ENCODE data around the gene IKZF3. TPM values are rescaled to one million over a fixed set of nuclear protein-coding genes. Genes with fewer than 3 reads are reported as not detected.

Gene IKZF3
- polyA plus RNA-seq, 3 donors, result 0.29 to 0.62 (median 0.34) TPM

GRCh38 chr17:39793301-39793872, 70.7 kb downstream of the IKZF3 start:
- 42 to 59% (median 58%) methylated on average over 3 of the region's 3 CpGs for WGBS, 3 donors
- no peak overlapping the region for H3K27ac ChIP-seq (ENCODE audit: low read depth, low read length)

DNA sequence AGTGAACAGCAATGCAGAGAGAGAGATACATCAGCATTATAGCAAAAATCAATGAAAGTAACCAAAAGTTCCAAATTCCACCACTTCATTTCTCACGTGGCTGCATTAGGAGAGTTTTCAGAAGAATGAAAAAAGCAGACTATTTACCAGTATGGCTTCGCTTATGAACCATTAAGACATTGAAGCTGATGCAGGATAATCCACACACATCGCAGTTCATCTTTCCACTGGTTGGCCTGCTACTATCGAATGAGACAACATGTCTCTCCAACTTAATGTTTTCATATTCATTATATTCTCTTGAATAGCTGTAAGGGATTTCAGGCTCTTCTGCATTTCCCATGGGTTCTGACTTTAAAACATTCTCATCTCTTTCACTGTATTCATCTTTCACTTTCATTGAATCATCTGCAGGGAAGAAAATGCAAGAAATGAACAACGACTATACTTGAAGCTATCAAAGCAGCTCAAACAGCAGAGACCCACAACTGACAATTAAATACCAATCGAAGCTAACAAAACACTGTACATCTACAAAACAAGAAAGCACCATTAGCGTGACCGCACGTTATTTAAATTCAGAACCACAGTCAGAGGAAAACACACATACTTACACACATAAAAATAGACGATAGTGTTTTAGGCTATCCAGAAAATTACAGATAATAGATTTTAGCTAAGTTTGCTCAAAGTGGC, 71.4 kb downstream of the IKZF3 start:
- WGBS, 3 donors, result 75 to 86% (median 84%) methylated on average over 10 of the region's 10 CpGs

GRCh38 chr17:39791111-39791992, 72.8 kb downstream of the IKZF3 start:
- H3K27ac ChIP-seq (ENCODE audit: low read depth, low read length), result no peak overlapping the region
- WGBS, 3 donors, result 48 to 59% (median 56%) methylated on average over 6 of the region's 6 CpGs

More for the DNA sequence above, 71.4 kb downstream of the IKZF3 start:
- H3K27ac ChIP-seq (ENCODE audit: low read depth, low read length), result no peak overlapping the region

DNA sequence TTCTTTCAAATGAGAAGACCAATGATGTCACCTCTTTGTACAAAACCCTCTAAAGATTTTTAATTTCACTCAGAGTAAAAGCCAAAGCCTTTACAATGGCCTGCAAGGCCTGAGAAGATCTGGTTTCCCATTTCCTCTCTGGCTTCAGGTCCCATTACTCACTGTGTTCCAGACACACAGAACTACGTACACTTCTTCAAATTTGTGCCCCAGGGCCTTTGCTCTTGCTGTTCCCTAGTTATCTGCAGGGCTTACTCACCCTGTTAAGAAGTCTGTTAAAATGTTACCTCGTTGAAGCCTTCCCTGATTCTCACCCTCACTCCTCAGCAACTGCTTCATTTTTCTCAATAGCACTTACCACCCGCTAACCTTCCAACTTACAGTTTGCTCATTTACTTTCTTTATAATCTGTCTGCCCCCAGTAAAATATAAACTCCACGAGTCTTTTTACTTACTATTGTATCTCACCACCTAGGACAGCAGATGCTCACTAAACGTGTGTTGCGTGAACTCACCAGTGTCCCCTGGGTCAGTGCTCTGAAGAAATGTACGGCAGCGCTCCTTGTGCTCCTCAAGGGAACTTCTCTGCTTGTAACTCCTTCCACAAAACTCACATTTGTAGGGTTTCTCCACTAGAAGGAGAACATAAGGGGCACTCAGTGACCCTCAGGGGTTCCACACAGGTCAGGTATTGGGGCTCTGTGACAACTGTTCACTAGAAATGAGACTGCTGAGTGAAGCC, 76.2 kb downstream of the IKZF3 start:
- H3K27ac ChIP-seq (ENCODE audit: low read depth, low read length), result no peak overlapping the region
- 80 to 85% (median 83%) methylated on average over 8 of the region's 8 CpGs for WGBS, 3 donors

GRCh38 chr17:39787041-39787440, 77.1 kb downstream of the IKZF3 start:
- no peak overlapping the region for H3K27ac ChIP-seq (ENCODE audit: low read depth, low read length)

GRCh38 chr17:39782980-39783379, 81.1 kb downstream of the IKZF3 start:
- 78 to 98% (median 96%) methylated on average over 1 of the region's 1 CpG for WGBS, 3 donors
- no peak overlapping the region for H3K27ac ChIP-seq (ENCODE audit: low read depth, low read length)

DNA sequence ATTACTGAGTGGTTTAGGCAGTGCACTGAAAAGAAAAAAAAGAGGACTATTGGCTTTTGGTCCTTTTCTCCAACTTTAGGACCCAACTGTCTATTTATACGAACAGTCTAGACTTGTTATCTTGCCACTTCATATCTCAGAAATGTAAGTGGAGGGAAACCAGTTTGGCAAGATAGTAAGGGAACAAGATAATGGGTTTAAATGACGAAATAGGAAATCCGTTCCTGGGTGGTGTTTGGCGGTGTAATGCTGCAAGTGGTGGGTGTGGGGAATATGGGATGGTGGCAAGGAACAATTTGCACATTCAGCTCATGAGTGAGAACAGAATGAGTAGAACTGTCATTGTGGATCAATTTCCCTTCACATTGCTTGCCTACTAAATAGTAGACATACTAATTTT, 81.6 kb downstream of the IKZF3 start:
- 13 to 43% (median 32%) methylated on average over 4 of the region's 4 CpGs for WGBS, 3 donors

DNA sequence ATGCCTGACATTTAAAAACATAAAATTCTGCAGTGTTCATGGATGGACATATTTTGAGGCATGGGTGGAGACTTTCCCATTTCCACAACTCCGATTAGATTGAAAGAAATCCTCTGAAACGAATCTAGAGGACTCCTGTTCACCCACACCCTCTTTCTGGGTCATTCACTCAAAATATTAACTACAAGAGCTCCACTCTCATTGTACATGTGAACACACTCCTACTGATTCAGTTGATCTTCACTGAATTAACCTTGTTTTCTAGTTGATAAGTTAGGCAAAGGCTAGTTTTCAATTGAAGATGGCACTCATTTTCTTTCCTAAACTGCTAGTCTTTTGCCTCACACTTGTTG, 82.3 kb downstream of the IKZF3 start:
- WGBS, 3 donors, result 44 to 74% (median 66%) methylated on average over 2 of the region's 2 CpGs
- H3K27ac ChIP-seq (ENCODE audit: low read depth, low read length), result no peak overlapping the region

More for the DNA sequence above, 81.6 kb downstream of the IKZF3 start:
- H3K27ac ChIP-seq (ENCODE audit: low read depth, low read length), result no peak overlapping the region

GRCh38 chr17:39781031-39781860, 82.9 kb downstream of the IKZF3 start:
- WGBS, 3 donors, result 35 to 59% (median 36%) methylated on average over 6 of the region's 6 CpGs

GRCh38 chr17:39777534-39778365, 86.4 kb downstream of the IKZF3 start:
- WGBS, 3 donors, result 36 to 60% (median 39%) methylated on average over 11 of the region's 11 CpGs
- H3K27ac ChIP-seq (ENCODE audit: low read depth, low read length), result no peak overlapping the region

More at GRCh38 chr17:39781031-39781860, 82.9 kb downstream of the IKZF3 start:
- H3K27ac ChIP-seq (ENCODE audit: low read depth, low read length), result no peak overlapping the region

DNA sequence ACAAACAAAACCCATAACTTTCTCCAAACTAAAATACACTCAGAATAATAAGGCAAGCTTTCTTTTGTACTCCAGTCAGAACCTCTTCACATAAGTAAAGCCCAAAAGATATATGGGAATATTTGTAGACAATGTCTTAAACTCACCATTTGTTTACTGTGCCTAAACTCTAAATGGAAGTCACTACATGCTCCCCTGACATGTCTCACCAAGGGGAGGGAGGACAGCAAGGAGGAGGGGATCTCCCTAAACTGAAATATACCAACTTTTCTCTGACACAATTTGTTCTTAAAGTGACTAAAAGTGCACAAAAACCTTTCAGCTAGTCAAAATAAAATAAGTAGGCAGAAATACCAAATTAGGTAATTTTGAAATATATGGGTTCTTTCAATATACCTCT, 87.9 kb downstream of the IKZF3 start:
- H3K27ac ChIP-seq (ENCODE audit: low read depth, low read length), result no peak overlapping the region

- WGBS, 3 donors, result 79 to 84% (median 81%) methylated on average over 2 of the region's 2 CpGs
These were observed 89.1 kb downstream of the IKZF3 start for GRCh38 chr17:39775031-39775430.

DNA sequence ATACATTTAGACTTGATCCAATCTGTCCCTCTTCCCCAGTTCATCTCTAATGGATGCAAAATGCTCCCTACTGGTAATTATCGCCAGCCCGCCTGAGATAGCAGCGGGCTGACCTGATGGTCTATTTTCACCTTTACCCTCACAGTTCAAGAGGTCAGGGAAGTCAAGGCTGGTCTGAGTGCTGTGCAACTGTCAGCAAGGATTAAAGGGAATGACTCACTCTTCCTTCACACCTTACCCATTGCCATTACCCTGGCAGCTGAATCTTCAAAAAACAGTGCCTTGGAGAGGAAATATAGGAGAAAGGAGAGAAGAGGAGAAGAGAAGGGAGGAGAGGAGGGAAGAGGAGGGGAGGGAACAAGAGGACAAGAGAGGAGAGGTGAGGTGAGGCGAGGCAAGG, 90.1 kb downstream of the IKZF3 start:
- WGBS, 3 donors, result 81 to 91% (median 85%) methylated on average over 4 of the region's 4 CpGs
- no peak overlapping the region for H3K27ac ChIP-seq (ENCODE audit: low read depth, low read length)

More at GRCh38 chr17:39775031-39775430, 89.1 kb downstream of the IKZF3 start:
- no peak overlapping the region for H3K27ac ChIP-seq (ENCODE audit: low read depth, low read length)

- 76 to 87% (median 76%) methylated on average over 7 of the region's 7 CpGs for WGBS, 3 donors
- no peak overlapping the region for H3K27ac ChIP-seq (ENCODE audit: low read depth, low read length)
These were observed 90.9 kb downstream of the IKZF3 start for GRCh38 chr17:39772987-39773934.

GRCh38 chr17:39772415-39772814, 91.7 kb downstream of the IKZF3 start:
- H3K27ac ChIP-seq (ENCODE audit: low read depth, low read length), result no peak overlapping the region

GRCh38 chr17:39769974-39770587, 94.0 kb downstream of the IKZF3 start:
- H3K27ac ChIP-seq (ENCODE audit: low read depth, low read length), result no peak overlapping the region
- 62 to 69% (median 65%) methylated on average over 8 of the region's 8 CpGs for WGBS, 3 donors

Data from adipose tissue (tissue), 3 donors.